Activated naive CD8-positive, alpha-beta T cell treated with anti-CD3 and anti-CD28 coated beads, Interleukin-2, amount 10 ng/mL, durations not matched to agents 7 days and 5 days (primary cell): ENCODE data around the gene PRKCZ. TPM values are rescaled to one million over a fixed set of nuclear protein-coding genes. Genes with fewer than 3 reads are reported as not detected.

Source experiments
- ATAC-seq: fragments of 150-1000 bp; cut with Tn5 transposase; one replicate; pipeline ENCODE4 v1.10.0; 2021; ENCODE audit warnings: low read depth, moderate library complexity
- POLR2A ChIA-PET: fragments of 350-600 bp; sonication (Branson Sonifier 250); formaldehyde crosslinking; loops from one replicate; lab custom pipeline; 2021; ENCODE audit warnings: antibody characterized with exemption; lab: Charles Lee
- DNase-seq: peaks from one replicate; pipeline ENCODE4 v3.0.0; 2021
- H3K27ac Mint-ChIP-seq: one replicate; pipeline ENCODE4 v1.8.0; 2022; ENCODE audit warnings: mild to moderate bottlenecking, mixed read lengths
- H3K27me3 Mint-ChIP-seq: one replicate; pipeline ENCODE4 v1.8.0; 2022; ENCODE audit warnings: mild to moderate bottlenecking, moderate library complexity, mixed read lengths
- H3K36me3 Mint-ChIP-seq: one replicate; pipeline ENCODE4 v1.8.0; 2021; ENCODE audit warnings: mild to moderate bottlenecking, mixed read lengths
- H3K4me1 Mint-ChIP-seq: one replicate; pipeline ENCODE4 v1.8.0; 2021; ENCODE audit warnings: mixed read lengths
- H3K4me3 Mint-ChIP-seq: one replicate; pipeline ENCODE4 v1.8.0; 2022; ENCODE audit warnings: mild to moderate bottlenecking, moderate library complexity, mixed read lengths
- H3K9me3 Mint-ChIP-seq: one replicate; pipeline ENCODE4 v1.8.0; 2021; ENCODE audit warnings: mixed read lengths
- total RNA-seq, 2 experiments: library from RNA; stranded (reverse); gene quantifications; one replicate each; pipeline ENCODE4 v1.2.3, GENCODE V29; 2021

The PRKCZ gene
- total RNA-seq, 2 experiments from 2014 or later: 24.3 to 24.4 TPM

GRCh38 chr1:2044510-2045319, 5.5 kb upstream of the PRKCZ start:
- Mint-ChIP-seq H3K27me3 (peaks cover 6% of the 10 kb centered on the region), H3K4me3 (peak overlapping the region; percentile 50), H3K27ac (no peak overlapping the region), H3K4me1 (peaks cover 17% of the 10 kb centered on the region), H3K9me3 (no peaks in the 10 kb centered on the region), H3K36me3 (no peaks in the 10 kb centered on the region)
- DNase-seq (peak; percentile 94), ATAC-seq (peak; percentile 79)
- POLR2A ChIA-PET: interaction anchor here (0.7 to 1.2 kb wide), 3 partner anchors 100 to 263 kb away, joined by 3 to 6 read pairs (median 4); no protein-coding TSS in a partner anchor

- Mint-ChIP-seq H3K9me3 (no peaks in the 10 kb centered on the region), H3K27me3 (peaks cover 6% of the 10 kb centered on the region), H3K27ac (no peak overlapping the region), H3K36me3 (no peaks in the 10 kb centered on the region), H3K4me3 (peak overlapping the region; percentile 6), H3K4me1 (peaks cover 17% of the 10 kb centered on the region)
- DNase-seq: no peak
- ATAC-seq: no peak
- POLR2A ChIA-PET: interaction anchor here (0.7 to 1.1 kb wide), 2 partner anchors 101 to 264 kb away, joined by 3 to 4 read pairs; no protein-coding TSS in a partner anchor
Measured at GRCh38 chr1:2045468-2046173, 4.6 kb upstream of the PRKCZ start.

- DNase-seq (peak; percentile 69), ATAC-seq (no peak)
- Mint-ChIP-seq H3K4me1 (peaks cover 17% of the 10 kb centered on the region), H3K27me3 (peaks cover 6% of the 10 kb centered on the region), H3K27ac (no peak overlapping the region), H3K9me3 (no peaks in the 10 kb centered on the region), H3K36me3 (no peaks in the 10 kb centered on the region), H3K4me3 (no peak overlapping the region)
- POLR2A ChIA-PET: no interaction called here
Measured at GRCh38 chr1:2046174-2046917, 3.9 kb upstream of the PRKCZ start.

GRCh38 chr1:2046953-2047748, 3.1 kb upstream of the PRKCZ start:
- ATAC-seq: no peak
- peaks cover 17% of the 10 kb centered on the region for H3K4me1 Mint-ChIP-seq

GRCh38 chr1:2047749-2048729, 2.2 kb upstream of the PRKCZ start:
- no peak for ATAC-seq
- POLR2A ChIA-PET: no interaction called here
- H3K27ac Mint-ChIP-seq: peak overlapping the region; percentile 22
- H3K36me3 Mint-ChIP-seq: no peaks in the 10 kb centered on the region
- H3K4me3 Mint-ChIP-seq: peak overlapping the region; percentile 12
- no peak for DNase-seq
- H3K9me3 Mint-ChIP-seq: no peaks in the 10 kb centered on the region
- peaks cover 17% of the 10 kb centered on the region for H3K4me1 Mint-ChIP-seq
- H3K27me3 Mint-ChIP-seq: peaks cover 6% of the 10 kb centered on the region

More at GRCh38 chr1:2046953-2047748, 3.1 kb upstream of the PRKCZ start:
- no peak overlapping the region for H3K27ac Mint-ChIP-seq
- H3K27me3 Mint-ChIP-seq: peaks cover 6% of the 10 kb centered on the region
- no peaks in the 10 kb centered on the region for H3K36me3 Mint-ChIP-seq
- H3K9me3 Mint-ChIP-seq: no peaks in the 10 kb centered on the region
- POLR2A ChIA-PET: no interaction called here
- no peak for DNase-seq
- no peak overlapping the region for H3K4me3 Mint-ChIP-seq

- H3K27me3 Mint-ChIP-seq: peaks cover 6% of the 10 kb centered on the region
- POLR2A ChIA-PET: no interaction called here
- no peaks in the 10 kb centered on the region for H3K9me3 Mint-ChIP-seq
- peak overlapping the region; percentile 52 for H3K27ac Mint-ChIP-seq
- H3K36me3 Mint-ChIP-seq: no peaks in the 10 kb centered on the region
- DNase-seq (no peak), ATAC-seq (no peak)
- H3K4me1 Mint-ChIP-seq: peaks cover 13% of the 10 kb centered on the region
- peak overlapping the region; percentile 75 for H3K4me3 Mint-ChIP-seq
Measured at GRCh38 chr1:2049225-2049717, 940 bp upstream of the PRKCZ start.

- POLR2A ChIA-PET: no interaction called here
- peak overlapping the region; percentile 44 for H3K4me3 Mint-ChIP-seq
- H3K27me3 Mint-ChIP-seq: peaks cover 6% of the 10 kb centered on the region
- no peaks in the 10 kb centered on the region for H3K36me3 Mint-ChIP-seq
- H3K9me3 Mint-ChIP-seq: no peaks in the 10 kb centered on the region
- DNase-seq (no peak), ATAC-seq (peak; percentile 45)
- peaks cover 12% of the 10 kb centered on the region for H3K4me1 Mint-ChIP-seq
- H3K27ac Mint-ChIP-seq: no peak overlapping the region
Measured at GRCh38 chr1:2050461-2050792, 216 bp downstream of the PRKCZ start.

GRCh38 chr1:2050793-2051682, 827 bp downstream of the PRKCZ start:
- POLR2A ChIA-PET: no interaction called here
- H3K4me1 Mint-ChIP-seq: peaks cover 8% of the 10 kb centered on the region

GRCh38 chr1:2052054-2052679, 2.0 kb downstream of the PRKCZ start:
- Mint-ChIP-seq H3K27ac (no peak overlapping the region), H3K36me3 (no peaks in the 10 kb centered on the region), H3K27me3 (peaks cover 6% of the 10 kb centered on the region), H3K4me1 (peaks cover 8% of the 10 kb centered on the region), H3K4me3 (peak overlapping the region; percentile 50), H3K9me3 (no peaks in the 10 kb centered on the region)
- POLR2A ChIA-PET: no interaction called here
- no peak for DNase-seq
- ATAC-seq: no peak

More at GRCh38 chr1:2050793-2051682, 827 bp downstream of the PRKCZ start:
- DNase-seq (no peak), ATAC-seq (no peak)
- Mint-ChIP-seq H3K27me3 (peaks cover 6% of the 10 kb centered on the region), H3K4me3 (peak overlapping the region; percentile 50), H3K36me3 (no peaks in the 10 kb centered on the region), H3K9me3 (no peaks in the 10 kb centered on the region), H3K27ac (no peak overlapping the region)

- POLR2A ChIA-PET: no interaction called here
Measured at GRCh38 chr1:2052756-2053155, 2.5 kb downstream of the PRKCZ start.

GRCh38 chr1:2053217-2053616, 3.0 kb downstream of the PRKCZ start:
- ATAC-seq (no peak), DNase-seq (no peak)
- POLR2A ChIA-PET: no interaction called here
- Mint-ChIP-seq H3K27ac (no peak overlapping the region), H3K36me3 (no peaks in the 10 kb centered on the region), H3K4me1 (peaks cover 8% of the 10 kb centered on the region), H3K27me3 (peaks cover 6% of the 10 kb centered on the region), H3K9me3 (no peaks in the 10 kb centered on the region), H3K4me3 (no peak overlapping the region)

More at GRCh38 chr1:2052756-2053155, 2.5 kb downstream of the PRKCZ start:
- ATAC-seq: no peak
- peak overlapping the region; percentile 14 for H3K4me3 Mint-ChIP-seq
- no peak for DNase-seq
- peaks cover 6% of the 10 kb centered on the region for H3K27me3 Mint-ChIP-seq
- no peaks in the 10 kb centered on the region for H3K36me3 Mint-ChIP-seq
- no peaks in the 10 kb centered on the region for H3K9me3 Mint-ChIP-seq
- peaks cover 8% of the 10 kb centered on the region for H3K4me1 Mint-ChIP-seq
- no peak overlapping the region for H3K27ac Mint-ChIP-seq
